Astrocyte of the cerebellum (primary cell): Measurements from ENCODE around the gene CDR2.

Experiments
- DNase-seq: peaks from one replicate; pipeline ENCODE4 v3.0.0-alpha.2; 2011; ENCODE audit warnings: low read depth
- H3K4me3 ChIP-seq: 2 replicates; pipeline ENCODE4 v1.5.1; 2011; ENCODE audit warnings: mild to moderate bottlenecking, low read depth, low read length, moderate library complexity
- CTCF ChIP-seq: IDR thresholded peaks from 2 replicates; pipeline ENCODE4 v1.5.1; 2012; ENCODE audit warnings: low read length, low read depth, moderate library complexity, mild to moderate bottlenecking; ENCODE audit errors: missing control alignments
- in situ Hi-C: cut with HindIII; loops from 2 replicates; pipeline ENCODE4 v1.10.0; 2017; ENCODE audit warnings: low sequenced_read_pairs

Gene CDR2

GRCh38 chr16:22395960-22396359 lies 21.5 kb upstream of the CDR2 start:
- TF ChIP-seq CTCF, result no peak
- in situ Hi-C loops, result no loop called here

GRCh38 chr16:22394121-22394520 lies 19.7 kb upstream of the CDR2 start:
- H3K4me3 ChIP-seq, result no peak overlapping the region
- DNase-seq, result no peak
- in situ Hi-C loops, result no loop called here
- no peak for TF ChIP-seq CTCF

More at GRCh38 chr16:22395960-22396359, 21.5 kb upstream of the CDR2 start:
- no peak for DNase-seq
- no peak overlapping the region for H3K4me3 ChIP-seq

GRCh38 chr16:22388101-22388644 lies 13.8 kb upstream of the CDR2 start:
- in situ Hi-C loops, result no loop called here
- no peak for DNase-seq
- no peak for TF ChIP-seq CTCF
- H3K4me3 ChIP-seq, result no peak overlapping the region

GRCh38 chr16:22386976-22387375 lies 12.6 kb upstream of the CDR2 start:
- in situ Hi-C loops, result no loop called here
- TF ChIP-seq CTCF, result no peak
- DNase-seq, result peak; percentile 89
- no peak overlapping the region for H3K4me3 ChIP-seq

- no peak for TF ChIP-seq CTCF
- no peak for DNase-seq
- H3K4me3 ChIP-seq, result no peak overlapping the region
- in situ Hi-C loops, result no loop called here
These were observed 10.8 kb upstream of the CDR2 start for GRCh38 chr16:22385196-22385595.

GRCh38 chr16:22383827-22384226 lies 9.4 kb upstream of the CDR2 start:
- no peak for TF ChIP-seq CTCF
- H3K4me3 ChIP-seq, result no peak overlapping the region
- in situ Hi-C loops, result no loop called here
- DNase-seq, result no peak

GRCh38 chr16:22381392-22381791 lies 7.0 kb upstream of the CDR2 start:
- no peak overlapping the region for H3K4me3 ChIP-seq
- in situ Hi-C loops, result no loop called here
- no peak for DNase-seq
- no peak for TF ChIP-seq CTCF
